ENCODE data around the gene MSLN. TPM values are rescaled to one million over a fixed set of nuclear protein-coding genes. Genes with fewer than 3 reads are reported as not detected.
A peak's percentile ranks its signal among the peaks of the same experiment; 100 is the strongest.

MSLN gene
- total and polyA plus RNA-seq, 2 experiments from 2014 or later: 4.5 TPM; not detected in 1

DNA sequence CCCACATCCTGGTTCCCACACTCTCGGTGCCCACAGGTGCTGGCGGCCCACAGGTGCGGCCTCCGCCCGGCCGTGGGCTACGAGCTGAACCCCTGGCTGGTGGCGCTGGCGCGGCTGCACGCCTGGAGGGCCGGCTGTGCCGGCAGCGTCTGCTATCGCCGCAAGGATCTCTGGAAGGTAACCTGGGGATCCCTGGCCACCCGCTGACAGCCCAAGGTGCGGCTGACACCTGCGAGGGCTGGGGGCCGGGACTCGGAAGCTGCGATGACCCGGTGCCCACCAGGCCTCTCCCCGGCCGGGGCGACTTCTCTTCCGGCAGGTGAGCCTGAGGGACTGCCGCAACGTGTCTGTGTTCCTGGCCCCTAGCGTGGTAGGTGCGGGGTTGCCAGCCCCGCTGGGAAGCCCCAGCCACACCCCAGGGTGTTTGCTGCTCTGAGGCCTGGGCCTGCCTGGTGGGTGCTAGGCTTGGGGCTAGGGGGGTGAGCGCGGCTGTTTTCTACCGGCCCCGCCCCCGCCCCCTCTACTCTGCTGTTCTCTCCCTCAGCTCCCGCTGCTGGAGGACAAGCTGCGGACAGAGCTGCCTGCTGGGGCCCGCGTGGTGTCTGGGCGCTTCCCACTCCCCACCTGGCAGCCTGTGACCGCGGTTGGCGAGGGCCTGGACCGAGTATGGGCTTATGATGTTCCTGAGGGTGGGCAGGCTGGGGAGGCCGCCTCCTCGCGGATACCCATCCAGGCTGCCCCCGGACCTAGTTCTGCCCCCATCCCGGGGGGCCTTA, 38.6 kb upstream of the MSLN start:
- H3K9me3 ChIP-seq (ENCODE audit: low read depth): no peaks in the 10 kb centered on the region
- H3K4me3 ChIP-seq: peak overlapping the region; percentile 85
- H3K27me3 ChIP-seq: no peaks in the 10 kb centered on the region
- TF ChIP-seq, protein P1, sequence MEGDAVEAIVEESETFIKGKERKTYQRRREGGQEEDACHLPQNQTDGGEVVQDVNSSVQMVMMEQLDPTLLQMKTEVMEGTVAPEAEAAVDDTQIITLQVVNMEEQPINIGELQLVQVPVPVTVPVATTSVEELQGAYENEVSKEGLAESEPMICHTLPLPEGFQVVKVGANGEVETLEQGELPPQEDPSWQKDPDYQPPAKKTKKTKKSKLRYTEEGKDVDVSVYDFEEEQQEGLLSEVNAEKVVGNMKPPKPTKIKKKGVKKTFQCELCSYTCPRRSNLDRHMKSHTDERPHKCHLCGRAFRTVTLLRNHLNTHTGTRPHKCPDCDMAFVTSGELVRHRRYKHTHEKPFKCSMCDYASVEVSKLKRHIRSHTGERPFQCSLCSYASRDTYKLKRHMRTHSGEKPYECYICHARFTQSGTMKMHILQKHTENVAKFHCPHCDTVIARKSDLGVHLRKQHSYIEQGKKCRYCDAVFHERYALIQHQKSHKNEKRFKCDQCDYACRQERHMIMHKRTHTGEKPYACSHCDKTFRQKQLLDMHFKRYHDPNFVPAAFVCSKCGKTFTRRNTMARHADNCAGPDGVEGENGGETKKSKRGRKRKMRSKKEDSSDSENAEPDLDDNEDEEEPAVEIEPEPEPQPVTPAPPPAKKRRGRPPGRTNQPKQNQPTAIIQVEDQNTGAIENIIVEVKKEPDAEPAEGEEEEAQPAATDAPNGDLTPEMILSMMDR (IDR thresholded peaks at IDR 0.05; ENCODE audit: low read depth, low read length): no peak
- no peaks in the 10 kb centered on the region for H3K36me3 ChIP-seq
- H3K27ac ChIP-seq: peak overlapping the region; percentile 90
- peaks cover 16% of the 10 kb centered on the region for H3K4me1 ChIP-seq (ENCODE audit: low read depth)
- DNase-seq (ENCODE audit: low read depth in 1 of 2, low spot score in 1 of 2): no peak

DNA sequence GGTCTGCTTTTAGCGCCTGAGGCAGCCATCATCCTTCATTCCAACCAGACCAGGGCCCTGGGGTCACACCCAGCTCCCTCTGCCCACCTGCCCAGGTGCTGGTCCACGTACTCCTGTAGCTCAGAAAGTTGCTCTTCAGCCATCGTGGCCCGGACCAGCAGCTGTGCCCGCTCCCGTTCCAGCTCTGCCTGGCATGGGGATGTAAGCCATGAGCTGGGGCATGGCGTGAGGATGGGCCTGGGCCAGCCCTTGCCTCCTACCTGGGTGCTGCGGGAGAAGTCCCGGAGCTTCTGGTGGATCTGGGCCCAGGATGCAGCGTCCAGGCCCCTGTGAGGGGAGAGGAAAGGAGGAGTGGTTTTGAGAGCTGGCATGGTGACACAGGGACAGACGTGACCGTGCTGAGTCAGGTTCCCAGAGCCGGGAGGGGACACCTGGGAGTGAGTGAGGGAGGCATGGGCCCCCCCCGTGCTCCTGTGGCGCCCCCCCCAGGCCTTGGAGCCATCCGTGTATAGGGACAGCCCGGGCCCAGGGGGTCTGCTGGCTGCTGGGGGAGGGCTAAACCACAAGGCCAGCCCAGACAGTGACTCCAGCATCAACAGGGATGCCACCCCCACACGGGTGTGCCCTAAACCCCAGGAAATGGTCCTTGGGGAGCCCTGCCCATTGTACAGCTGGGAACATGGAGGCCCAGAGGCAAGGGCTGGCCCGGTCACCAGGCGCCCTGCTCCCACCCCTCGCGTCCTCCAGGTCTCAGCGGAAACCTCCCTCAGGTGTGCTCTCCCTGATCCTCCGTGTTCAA, 37.5 kb upstream of the MSLN start:
- Histone ChIP-seq H3K27ac (no peak overlapping the region), H3K4me3 (no peak overlapping the region), H3K9me3 (ENCODE audit: low read depth) (no peaks in the 10 kb centered on the region), H3K36me3 (no peaks in the 10 kb centered on the region), H3K27me3 (no peaks in the 10 kb centered on the region), H3K4me1 (ENCODE audit: low read depth) (peaks cover 16% of the 10 kb centered on the region)
- DNase-seq (ENCODE audit: low read depth in 1 of 2, low spot score in 1 of 2): no peak
- TF ChIP-seq, protein P1 (IDR thresholded peaks at IDR 0.05; ENCODE audit: low read depth, low read length): no peak

DNA sequence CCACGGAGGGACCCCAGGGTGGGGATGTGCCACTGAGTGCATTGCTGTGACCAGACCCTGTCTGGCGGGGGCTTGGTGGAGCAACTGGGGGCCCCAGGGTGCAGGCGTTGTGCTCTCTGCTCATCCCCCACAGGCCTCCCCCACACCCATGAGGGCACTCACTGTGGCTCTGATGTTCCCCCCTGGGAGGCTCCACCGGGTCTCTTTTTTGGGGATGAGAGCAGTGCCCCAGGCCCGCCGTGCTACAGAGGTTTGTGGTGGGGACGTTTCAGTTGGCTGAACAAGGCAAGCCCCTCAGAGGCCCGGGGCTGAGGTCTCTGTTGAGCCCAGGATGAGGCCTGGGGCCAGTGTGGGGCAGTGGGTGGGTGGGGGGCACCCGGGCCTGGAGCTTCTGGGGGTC, 36.8 kb upstream of the MSLN start:
- Histone ChIP-seq H3K9me3 (ENCODE audit: low read depth) (no peaks in the 10 kb centered on the region), H3K4me1 (ENCODE audit: low read depth) (peaks cover 16% of the 10 kb centered on the region), H3K36me3 (no peaks in the 10 kb centered on the region), H3K27me3 (no peaks in the 10 kb centered on the region), H3K4me3 (no peak overlapping the region), H3K27ac (no peak overlapping the region)
- no peak for DNase-seq (ENCODE audit: low read depth in 1 of 2, low spot score in 1 of 2)
- TF ChIP-seq, protein P1 (IDR thresholded peaks at IDR 0.05; ENCODE audit: low read depth, low read length): no peak

DNA sequence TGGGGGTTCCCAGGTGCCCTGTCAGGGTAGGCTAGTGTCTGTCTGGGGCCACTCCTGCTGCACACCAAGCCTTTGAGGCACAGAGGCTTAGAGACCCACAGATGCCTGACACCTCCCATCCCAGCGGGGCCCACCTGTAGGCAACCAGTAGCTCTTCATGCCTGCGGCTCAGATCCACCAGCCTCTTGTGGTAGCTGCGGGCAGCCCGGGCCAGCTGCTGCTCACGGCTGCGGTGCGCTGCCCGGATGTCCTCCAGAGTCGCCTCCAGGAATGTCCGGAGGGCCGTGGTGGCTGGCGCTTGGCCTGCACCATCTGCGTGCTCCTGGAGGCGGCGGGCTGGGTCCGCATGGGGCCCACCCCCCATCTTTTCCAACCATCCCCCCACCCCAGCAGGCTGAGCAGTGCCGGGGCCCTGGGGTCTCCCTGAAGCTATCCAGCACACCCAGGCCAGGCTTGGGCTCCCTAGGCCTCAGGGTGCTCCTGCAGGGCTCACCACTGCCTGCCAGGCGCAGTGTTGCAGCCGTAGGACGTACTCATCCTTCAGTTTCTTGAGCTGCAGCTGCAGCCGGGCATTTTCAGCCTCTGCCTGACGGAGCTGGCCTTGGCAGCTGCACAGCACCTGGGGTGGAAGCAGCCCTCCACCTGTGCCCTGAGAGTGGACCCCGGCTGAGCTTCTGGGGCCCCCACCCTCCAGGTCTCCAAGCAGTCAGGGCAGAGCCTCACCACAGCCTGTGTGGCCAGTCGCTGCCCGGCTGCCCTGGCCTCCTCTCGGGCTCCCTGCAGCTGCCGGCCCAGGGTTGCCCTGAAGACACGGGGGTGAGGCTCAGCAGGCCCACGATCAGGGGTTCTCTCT, 36.1 kb upstream of the MSLN start:
- DNase-seq (ENCODE audit: low read depth in 1 of 2, low spot score in 1 of 2): no peak

DNA sequence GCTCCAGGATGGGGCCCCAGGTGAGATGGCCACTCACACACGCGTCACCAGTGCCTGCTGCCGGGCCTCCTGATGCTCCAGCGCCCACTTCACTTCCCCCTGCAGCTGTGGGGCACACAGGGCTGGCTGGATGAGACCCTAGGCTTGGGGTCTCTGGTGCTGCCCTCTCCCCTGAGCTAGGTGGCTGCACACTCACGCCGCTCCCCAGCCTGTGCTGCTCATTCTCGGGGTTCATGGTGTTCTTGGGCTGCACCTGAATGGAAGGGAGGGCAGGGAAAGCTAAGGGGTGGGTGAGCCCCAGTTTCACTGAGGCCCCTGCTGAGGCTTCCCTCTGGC, 35.5 kb upstream of the MSLN start:
- no peaks in the 10 kb centered on the region for H3K9me3 ChIP-seq (ENCODE audit: low read depth)
- peaks cover 6% of the 10 kb centered on the region for H3K4me1 ChIP-seq (ENCODE audit: low read depth)
- DNase-seq (ENCODE audit: low read depth in 1 of 2, low spot score in 1 of 2): no peak
- TF ChIP-seq, protein P1 (IDR thresholded peaks at IDR 0.05; ENCODE audit: low read depth, low read length): no peak
- no peaks in the 10 kb centered on the region for H3K27me3 ChIP-seq
- no peaks in the 10 kb centered on the region for H3K36me3 ChIP-seq
- no peak overlapping the region for H3K4me3 ChIP-seq
- no peak overlapping the region for H3K27ac ChIP-seq

More for the DNA sequence above, 36.1 kb upstream of the MSLN start:
- Histone ChIP-seq H3K27me3 (no peaks in the 10 kb centered on the region), H3K4me1 (ENCODE audit: low read depth) (peaks cover 12% of the 10 kb centered on the region), H3K9me3 (ENCODE audit: low read depth) (no peaks in the 10 kb centered on the region), H3K27ac (no peak overlapping the region), H3K36me3 (no peaks in the 10 kb centered on the region), H3K4me3 (no peak overlapping the region)
- TF ChIP-seq, protein P1 (IDR thresholded peaks at IDR 0.05; ENCODE audit: low read depth, low read length): no peak
